Retinal pigment epithelial cell (primary cell): ENCODE data around the gene MRPS18B.

Source experiments
- DNase-seq: peaks from one replicate; pipeline ENCODE4 v3.0.0-alpha.2; 2010; ENCODE audit warnings: low read depth
- H3K4me3 ChIP-seq: 2 replicates; pipeline ENCODE4 v1.5.1; 2011; ENCODE audit warnings: mild to moderate bottlenecking, low read length, control low read depth, moderate library complexity
- CTCF ChIP-seq: conservative IDR thresholded peaks from 2 replicates; pipeline ENCODE4 v1.5.1; 2011; ENCODE audit warnings: low read depth, low read length, control low read depth, inconsistent platforms

Gene MRPS18B

GRCh38 chr6:30618270-30618797, 694 bp downstream of the MRPS18B start:
- no peak for TF ChIP-seq CTCF
- DNase-seq: no peak
- peak overlapping the region; percentile 95 for H3K4me3 ChIP-seq

GRCh38 chr6:30619561-30619960, 1.9 kb downstream of the MRPS18B start:
- H3K4me3 ChIP-seq: no peak overlapping the region
- no peak for TF ChIP-seq CTCF
- no peak for DNase-seq

DNA sequence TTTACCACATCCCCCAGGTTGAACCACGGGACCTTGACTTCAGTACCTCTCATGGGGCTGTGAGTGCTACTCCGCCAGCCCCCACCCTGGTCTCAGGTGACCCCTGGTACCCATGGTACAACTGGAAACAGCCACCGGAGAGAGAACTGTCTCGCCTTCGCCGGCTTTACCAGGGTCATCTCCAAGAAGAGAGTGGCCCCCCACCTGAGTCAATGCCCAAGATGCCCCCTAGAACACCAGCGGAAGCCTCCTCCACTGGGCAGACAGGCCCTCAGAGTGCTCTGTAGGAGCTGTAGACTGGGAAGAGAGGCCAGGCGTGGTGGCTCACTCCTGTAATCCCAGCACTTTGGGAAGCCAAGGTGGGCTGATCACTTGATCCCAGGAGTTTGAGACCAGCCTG, 7.9 kb downstream of the MRPS18B start:
- no peak for TF ChIP-seq CTCF

GRCh38 chr6:30626484-30627366, 9.1 kb downstream of the MRPS18B start, which contains the start of gene ATAT1:
Gene ATAT1, plus strand, starts transcription at chr6:30626874.
- TF ChIP-seq CTCF: peak; percentile 50
- DNase-seq: no peak
- peak within 1 kb of the TSS; percentile 85 for H3K4me3 ChIP-seq

More for the DNA sequence above, 7.9 kb downstream of the MRPS18B start:
- H3K4me3 ChIP-seq: no peak overlapping the region
- DNase-seq: no peak

- DNase-seq: no peak
- no peak overlapping the region for H3K4me3 ChIP-seq
- TF ChIP-seq CTCF: no peak
These were observed 18.2 kb downstream of the MRPS18B start for GRCh38 chr6:30635834-30636233.

DNA sequence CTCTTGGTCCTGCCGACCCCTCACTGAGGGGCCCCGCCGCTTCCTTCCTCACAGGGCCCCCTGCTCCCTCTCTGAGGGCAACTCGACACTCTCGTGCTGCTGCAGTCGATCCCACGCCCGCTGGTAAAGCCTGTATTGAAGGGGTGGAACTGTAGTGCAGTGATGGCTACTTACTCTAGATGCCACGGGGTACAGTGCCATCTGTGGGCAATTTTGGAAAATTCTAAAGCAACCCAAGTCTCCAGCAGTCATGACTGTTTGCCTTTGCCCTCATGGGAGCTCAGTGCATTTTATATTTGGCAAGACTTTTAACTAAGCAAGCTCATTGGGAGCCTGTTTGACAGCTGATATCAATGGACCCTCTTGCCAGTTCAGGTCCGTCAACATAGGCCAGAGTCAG, 22.8 kb downstream of the MRPS18B start:
- no peak overlapping the region for H3K4me3 ChIP-seq
- DNase-seq: no peak
- no peak for TF ChIP-seq CTCF

DNA sequence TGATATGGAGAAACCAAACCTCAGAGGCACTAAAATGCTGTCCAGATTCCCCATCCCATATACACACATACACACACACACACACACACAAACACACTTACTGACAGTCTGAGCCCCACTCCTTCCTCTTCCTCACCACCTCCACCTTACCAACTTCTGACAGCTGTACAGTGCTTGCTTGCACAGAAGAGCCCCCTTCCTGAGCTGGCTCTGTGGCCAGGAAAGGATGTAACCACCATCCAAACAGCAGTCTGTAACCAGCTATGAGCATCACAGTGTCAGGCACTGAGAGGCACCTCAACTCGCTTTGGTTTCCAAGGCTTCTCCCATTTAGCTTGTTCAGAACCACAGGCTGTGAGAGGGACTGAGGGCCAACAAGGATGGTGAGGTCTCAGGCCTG, 23.4 kb downstream of the MRPS18B start:
- no peak for DNase-seq
- TF ChIP-seq CTCF: no peak

More for the DNA sequence above, 23.4 kb downstream of the MRPS18B start:
- H3K4me3 ChIP-seq: no peak overlapping the region
